NCI-H1092 (cell line): ENCODE data around the gene ZNF865.
A peak's percentile ranks its signal among the peaks of the same experiment; 100 is the strongest.

Source experiments
- DNase-seq: peaks from one replicate; lab custom pipeline; 2025; lab: John Stamatoyannopoulos, UW

Gene ZNF865

GRCh38 chr19:55623561-55623960 is 18.1 kb downstream of the ZNF865 start:
- no peak for DNase-seq

DNA sequence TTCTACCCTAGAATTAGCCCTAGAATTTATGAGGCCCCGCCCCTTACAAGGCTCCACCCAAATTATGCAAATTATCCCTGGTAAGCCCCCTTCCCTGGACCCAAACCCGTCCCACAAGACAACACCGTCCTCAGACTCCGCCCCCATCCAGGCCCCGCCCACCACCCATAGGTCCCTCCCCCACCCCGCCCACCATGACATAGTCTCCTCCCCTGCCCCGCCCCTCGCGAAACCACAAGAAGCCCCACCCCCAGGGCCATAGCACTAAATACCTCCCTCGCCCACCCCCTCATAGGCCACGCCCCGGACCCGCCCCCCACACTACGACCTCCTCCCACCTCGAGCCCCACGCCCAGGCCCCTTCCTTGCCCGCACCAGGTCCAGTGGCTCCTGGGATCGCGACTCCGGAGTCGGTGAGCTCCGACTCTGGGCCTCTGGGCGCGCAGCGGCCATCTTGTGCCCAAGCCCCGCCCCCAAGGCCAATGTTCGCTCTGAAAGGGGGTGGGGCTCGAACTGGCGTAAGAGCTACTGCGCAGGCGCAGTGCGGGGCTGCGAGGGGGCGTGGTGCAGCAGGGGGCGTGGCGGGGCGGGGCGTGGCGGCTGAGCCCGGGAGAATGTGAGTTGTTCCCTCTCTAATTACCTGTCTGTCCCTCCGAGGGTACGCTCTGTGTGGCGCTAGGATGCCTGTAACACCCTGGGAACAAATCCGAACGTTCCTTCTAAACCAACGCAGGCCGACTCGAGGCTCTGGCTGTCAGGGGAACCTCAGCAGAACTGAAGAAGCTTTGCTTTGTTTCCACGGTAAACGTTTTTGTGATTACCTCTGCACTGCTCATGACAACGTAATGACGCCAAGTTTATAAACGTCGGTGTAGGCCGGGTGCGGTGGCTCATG is 18.9 kb downstream of the ZNF865 start, which contains the start of gene ZNF784:
Gene ZNF784, minus strand, starts transcription at position 458 of the 895 bp plus-strand sequence. Its CDS starts 5 bp downstream, at position 453.
- peak; percentile 87 for DNase-seq

GRCh38 chr19:55625004-55625326 is 19.5 kb downstream of the ZNF865 start:
- no peak for DNase-seq

GRCh38 chr19:55626350-55626749 is 20.9 kb downstream of the ZNF865 start:
- DNase-seq, result no peak

DNA sequence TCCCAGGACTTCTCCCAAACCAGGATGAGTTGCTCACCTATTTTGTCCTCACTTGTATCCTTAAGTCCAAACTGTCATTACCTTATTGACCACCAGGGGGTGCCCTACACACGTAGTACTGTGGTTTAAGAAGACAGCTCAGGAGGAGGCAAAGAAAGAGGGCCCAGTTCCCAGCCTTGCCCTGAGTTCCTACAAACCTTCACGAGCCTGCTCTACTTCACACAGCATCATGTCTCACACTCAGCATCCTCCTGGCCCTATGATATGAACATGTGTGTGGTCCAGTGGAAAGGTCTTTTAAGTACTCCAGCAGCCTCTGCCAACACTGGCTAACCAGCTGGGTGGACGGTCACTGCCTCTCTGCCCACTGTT is 27.0 kb downstream of the ZNF865 start:
- DNase-seq, result peak; percentile 81

GRCh38 chr19:55633861-55634260 is 28.4 kb downstream of the ZNF865 start:
- DNase-seq, result no peak

DNA sequence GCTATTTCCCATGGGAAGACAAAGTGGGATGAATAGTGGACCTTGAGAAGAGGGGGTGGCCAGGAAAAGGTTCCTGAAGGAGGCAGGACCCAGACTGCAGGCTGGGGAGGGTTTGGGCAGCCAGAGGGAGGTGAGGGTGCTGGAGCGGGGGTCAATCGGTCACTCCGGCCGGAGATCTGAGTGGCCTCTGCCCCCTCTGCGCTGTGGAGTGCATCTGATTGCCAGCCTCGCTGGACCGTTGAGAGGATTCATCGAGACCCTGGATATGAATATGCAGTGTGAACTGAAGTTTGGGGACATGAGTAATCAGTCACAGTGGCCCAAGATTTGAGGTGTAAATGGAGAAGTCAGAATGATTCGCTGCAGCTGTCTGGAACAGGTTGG is 29.9 kb downstream of the ZNF865 start:
- no peak for DNase-seq

DNA sequence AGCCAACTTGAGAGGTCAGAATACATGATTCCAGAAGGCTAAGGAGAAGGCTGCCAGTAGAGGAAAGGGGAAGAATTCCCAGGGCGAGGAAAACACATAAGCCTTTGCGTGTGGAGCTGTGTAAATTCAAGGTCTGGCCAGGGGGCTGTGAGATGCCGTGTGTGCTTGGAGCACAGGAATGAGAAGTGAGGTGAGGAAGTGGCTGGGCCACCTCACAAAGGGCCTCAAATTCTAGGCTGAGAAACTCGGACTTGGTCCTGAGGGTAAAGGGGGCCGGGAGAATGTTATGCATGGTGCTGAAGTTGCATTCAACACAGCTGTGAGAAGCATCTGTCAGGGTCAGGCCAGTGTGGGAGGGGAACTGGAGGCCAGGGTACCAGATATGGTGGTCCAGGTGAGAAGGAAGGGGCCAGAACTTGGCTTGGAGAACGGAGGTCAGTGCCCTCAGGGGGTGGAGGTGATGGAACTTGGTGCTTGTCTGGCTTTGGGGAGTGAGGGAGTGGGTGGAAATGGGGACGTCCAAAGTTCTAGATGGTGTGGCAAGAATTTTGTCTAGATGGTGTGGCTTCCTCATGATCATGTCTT is 30.5 kb downstream of the ZNF865 start:
- DNase-seq, result no peak

- no peak for DNase-seq
Observed at GRCh38 chr19:55636723-55637122, 31.3 kb downstream of the ZNF865 start.

DNA sequence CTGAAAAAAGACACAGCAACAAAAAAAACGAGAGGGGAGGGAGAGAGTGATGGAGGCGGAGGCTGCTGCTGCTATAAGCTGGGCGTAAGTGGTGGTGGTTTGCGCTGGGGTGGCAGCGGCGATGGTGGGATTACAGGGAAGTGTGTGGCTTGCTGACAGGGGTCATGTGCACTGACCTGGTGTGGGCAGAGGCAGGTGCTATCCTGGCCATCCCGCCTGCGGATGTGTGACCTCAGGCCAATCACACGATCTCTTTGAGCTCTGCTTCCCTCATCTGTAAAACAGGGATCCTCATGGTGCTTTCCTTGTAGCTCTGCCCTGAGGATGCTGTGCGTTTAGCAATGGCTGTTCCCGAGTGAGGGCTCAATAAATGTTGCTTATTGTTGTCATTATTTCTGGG is 32.1 kb downstream of the ZNF865 start:
- no peak for DNase-seq

GRCh38 chr19:55638864-55639359 is 33.5 kb downstream of the ZNF865 start:
- DNase-seq, result no peak

GRCh38 chr19:55640043-55640576 is 34.7 kb downstream of the ZNF865 start:
- peak; percentile 59 for DNase-seq

DNA sequence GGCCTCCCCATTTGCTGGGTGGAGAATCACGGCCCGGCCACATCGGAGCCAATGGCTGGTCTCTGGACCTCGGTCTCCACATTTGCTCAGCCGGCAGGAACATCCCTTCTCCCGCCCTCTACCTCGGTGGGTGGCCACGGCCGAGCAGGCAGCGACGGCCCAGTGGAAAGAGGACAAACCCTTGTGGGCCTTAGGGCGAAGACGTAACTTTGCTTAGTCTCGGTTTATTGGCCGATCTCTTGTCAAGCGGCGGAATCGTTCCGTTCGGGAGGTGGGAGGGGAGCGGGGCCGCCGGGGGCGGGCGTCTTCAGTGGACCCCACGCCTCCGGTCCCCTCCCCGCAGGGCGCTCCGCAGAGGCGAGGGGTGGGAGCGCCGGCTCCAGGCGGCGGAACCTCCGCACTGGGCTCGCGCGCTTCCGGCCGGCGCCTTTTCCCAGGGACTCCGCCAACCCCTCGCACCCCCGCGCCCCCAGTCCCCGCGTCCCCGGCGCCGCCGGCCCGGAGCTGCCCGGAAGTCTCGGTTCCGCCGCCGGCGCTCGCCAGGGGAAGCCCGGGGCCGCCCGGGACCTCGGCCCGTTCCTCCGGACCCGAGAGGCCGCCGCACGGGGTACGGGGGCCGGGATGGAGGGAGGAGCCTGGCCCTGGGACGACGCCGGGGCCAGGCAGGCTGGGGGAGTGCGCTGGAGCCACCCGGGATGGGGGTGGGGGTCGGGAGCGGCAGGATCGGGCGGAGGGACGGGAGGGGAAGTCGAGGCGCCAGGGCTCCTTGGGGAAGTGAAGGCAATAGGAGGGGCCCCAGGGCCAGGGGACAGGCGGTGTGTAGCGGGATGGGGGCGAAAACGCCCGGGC is 35.4 kb downstream of the ZNF865 start, which contains the start of gene ZNF580:
Gene ZNF580, plus strand, starts transcription at position 426 of the 849 bp plus-strand sequence. CDS start 1,507 bp downstream, outside the sequence.
- no peak for DNase-seq

- DNase-seq, result no peak
Observed at GRCh38 chr19:55641426-55642152, 36.1 kb downstream of the ZNF865 start.

GRCh38 chr19:55642153-55643002 is 36.9 kb downstream of the ZNF865 start:
- no peak for DNase-seq

GRCh38 chr19:55643003-55643886 is 37.8 kb downstream of the ZNF865 start, which contains the start of gene ZNF581:
Gene ZNF581 (plus strand): TSS chr19:55643649. CDS start chr19:55644572, 923 bp downstream.
- no peak for DNase-seq

DNA sequence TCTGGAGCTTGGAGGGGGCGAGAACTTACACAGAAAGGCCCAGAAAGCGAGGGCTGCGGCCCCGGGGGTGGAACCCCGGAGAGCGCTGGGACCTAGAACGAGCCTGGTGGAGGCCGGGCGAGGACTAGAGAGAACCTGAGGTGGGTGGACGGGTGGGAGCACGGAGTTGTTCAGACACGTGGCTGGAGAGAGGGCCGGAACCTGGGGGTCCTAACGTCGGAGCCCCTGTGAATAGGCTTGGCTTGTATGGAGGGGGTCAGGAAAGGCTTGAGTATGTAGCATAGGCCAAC is 38.4 kb downstream of the ZNF865 start:
- no peak for DNase-seq

DNA sequence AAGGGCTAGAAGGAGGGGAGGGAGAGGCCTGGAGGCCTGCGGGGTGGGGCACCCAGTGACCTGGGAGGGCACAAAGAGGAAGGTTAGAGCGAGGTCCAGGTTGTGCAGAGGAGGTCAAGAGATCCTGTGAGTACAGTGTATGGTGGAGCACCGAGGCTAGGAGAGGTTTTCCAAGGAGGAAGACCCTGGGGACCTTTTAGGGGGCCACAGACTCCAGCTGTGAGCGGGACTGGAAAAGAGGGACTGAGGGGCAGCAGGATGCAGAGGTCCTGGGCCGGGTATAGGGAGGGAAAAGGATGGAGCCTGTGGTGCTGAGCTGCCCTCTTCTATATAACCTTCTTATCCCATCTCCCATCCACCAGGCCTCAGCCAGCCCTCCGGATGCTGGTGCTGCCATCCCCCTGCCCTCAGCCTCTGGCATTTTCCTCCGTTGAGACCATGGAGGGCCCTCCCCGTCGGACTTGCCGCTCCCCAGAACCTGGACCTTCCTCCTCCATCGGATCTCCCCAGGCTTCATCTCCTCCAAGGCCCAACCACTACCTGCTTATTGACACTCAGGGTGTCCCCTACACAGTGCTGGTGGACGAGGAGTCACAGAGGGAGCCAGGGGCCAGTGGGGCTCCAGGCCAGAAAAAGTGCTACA is 38.9 kb downstream of the ZNF865 start:
- DNase-seq, result no peak
